Heart left ventricle (tissue), 13 donors: Measurements from ENCODE around the gene CNN2.

ENCODE experiments used
- POLR2A ChIP-seq, 2 donors: fragments of 450-650 bp; IDR thresholded peaks; one replicate each; pipeline ENCODE4 v1.6.1; 2017; ENCODE audit warnings: antibody characterized with exemption in 2 of 2, mild to moderate bottlenecking in 2 of 2, moderate library complexity in 2 of 2
- TF ChIP-seq, protein P1 (sequence below), 12 donors: fragments of 200-600 bp; sonication (generic) in 4 of 12; IDR thresholded peaks; one replicate each; pipeline versions ENCODE4 v1.5.0 to v1.8.0; 2018 to 2022; ENCODE audit warnings: antibody characterized with exemption in 12 of 12, mild to moderate bottlenecking in 5 of 12
- donor health status: ischemic (EF 13 %, LVEDD 7.1; RV severe dilation, severe dysfunction).
- donor health status: DM: no; HTN: yes; CAD: no.
- donor health status: DM: no; HTN: no; CAD: no.
- donor health status: ischemic (EF 25% LVEDD 6.9; RV normal size, moderate dysfunction).
- donor health status: ischemic (EF 25% LVEDD 5.7; RV mildly dilated, moderate dysfunction).
- donor health status: ischemic (EF 35%, LVEDD 5.7; RV mildly dilated, moderate dysfunction).
- donor health status: nonischemic (EF 11% LVEDD 7.7; RV severe dilation, severe dysfunction).
- donor health status: DM: yes; HTN: yes; CAD: no.
- donor health status: PGD.
- donor health status: ischemic (EF 29% LVEDD 5.4; RV normal size, mild dysfunction).
- donor health status: nonischemic (EF 23%, LVEDD 6.1; RV moderate dilation, normal function).

DNA sequence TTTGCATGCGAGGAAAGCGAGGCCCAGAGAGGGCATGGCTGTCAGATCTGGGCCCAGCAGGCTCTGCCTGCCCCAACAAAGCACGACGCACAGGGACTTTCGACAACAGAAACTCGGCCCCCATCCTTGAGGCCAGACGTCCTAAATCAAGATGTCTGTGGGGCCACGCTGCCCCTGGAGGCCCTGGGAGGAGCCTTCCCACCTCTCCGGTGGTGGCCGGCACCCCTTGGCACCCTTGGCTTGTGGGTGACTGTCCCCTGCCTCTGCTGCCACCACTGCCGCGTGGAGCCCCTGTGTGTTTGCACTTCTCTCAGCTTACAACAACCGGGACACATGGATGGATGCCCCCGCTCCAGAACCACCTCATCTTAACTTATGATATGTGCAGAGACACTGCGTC, 37.9 kb upstream of the CNN2 start:
- TF ChIP-seq, protein P1, sequence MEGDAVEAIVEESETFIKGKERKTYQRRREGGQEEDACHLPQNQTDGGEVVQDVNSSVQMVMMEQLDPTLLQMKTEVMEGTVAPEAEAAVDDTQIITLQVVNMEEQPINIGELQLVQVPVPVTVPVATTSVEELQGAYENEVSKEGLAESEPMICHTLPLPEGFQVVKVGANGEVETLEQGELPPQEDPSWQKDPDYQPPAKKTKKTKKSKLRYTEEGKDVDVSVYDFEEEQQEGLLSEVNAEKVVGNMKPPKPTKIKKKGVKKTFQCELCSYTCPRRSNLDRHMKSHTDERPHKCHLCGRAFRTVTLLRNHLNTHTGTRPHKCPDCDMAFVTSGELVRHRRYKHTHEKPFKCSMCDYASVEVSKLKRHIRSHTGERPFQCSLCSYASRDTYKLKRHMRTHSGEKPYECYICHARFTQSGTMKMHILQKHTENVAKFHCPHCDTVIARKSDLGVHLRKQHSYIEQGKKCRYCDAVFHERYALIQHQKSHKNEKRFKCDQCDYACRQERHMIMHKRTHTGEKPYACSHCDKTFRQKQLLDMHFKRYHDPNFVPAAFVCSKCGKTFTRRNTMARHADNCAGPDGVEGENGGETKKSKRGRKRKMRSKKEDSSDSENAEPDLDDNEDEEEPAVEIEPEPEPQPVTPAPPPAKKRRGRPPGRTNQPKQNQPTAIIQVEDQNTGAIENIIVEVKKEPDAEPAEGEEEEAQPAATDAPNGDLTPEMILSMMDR (IDR thresholded peaks at IDR 0.05), result no peak
- no peak for TF ChIP-seq POLR2A (IDR thresholded peaks at IDR 0.05)
